HG02759 (cell line): Measurements from ENCODE around the gene RALGPS2.
A peak's percentile ranks its signal among the peaks of the same experiment; 100 is the strongest.

Source experiments
- ATAC-seq: cut with Tn5 transposase; IDR thresholded peaks from one replicate; pipeline ENCODE4 v1.9.1; 2021; ENCODE audit warnings: mild to moderate bottlenecking, moderate library complexity; ENCODE audit not compliant: unreplicated experiment

The RALGPS2 gene

GRCh38 chr1:178724728-178725465, at the start of gene RALGPS2:
TSS of gene RALGPS2 (plus strand) at chr1:178725244. CDS start at chr1:178776765, 51,521 bp downstream.
- peak; percentile 67 for ATAC-seq

- ATAC-seq, result no peak
These were observed 45.8 kb upstream of the RALGPS2 start for GRCh38 chr1:178679237-178679636.

- no peak for ATAC-seq
These were observed 42.6 kb upstream of the RALGPS2 start for GRCh38 chr1:178682429-178682828.

- ATAC-seq, result no peak
These were observed 42.2 kb upstream of the RALGPS2 start for GRCh38 chr1:178682886-178683285.

GRCh38 chr1:178683291-178683690, 41.8 kb upstream of the RALGPS2 start:
- no peak for ATAC-seq

GRCh38 chr1:178684111-178684510, 40.9 kb upstream of the RALGPS2 start:
- no peak for ATAC-seq

- ATAC-seq, result peak; percentile 82
These were observed 40.5 kb upstream of the RALGPS2 start for GRCh38 chr1:178684542-178685000.

GRCh38 chr1:178686407-178686806, 38.6 kb upstream of the RALGPS2 start:
- no peak for ATAC-seq

GRCh38 chr1:178688244-178688643, 36.8 kb upstream of the RALGPS2 start:
- ATAC-seq, result no peak

GRCh38 chr1:178689769-178690168, 35.3 kb upstream of the RALGPS2 start:
- ATAC-seq, result no peak

- no peak for ATAC-seq
These were observed 34.5 kb upstream of the RALGPS2 start for GRCh38 chr1:178690496-178690895.

GRCh38 chr1:178692564-178693327, 32.3 kb upstream of the RALGPS2 start:
- ATAC-seq, result no peak

GRCh38 chr1:178693366-178693765, 31.7 kb upstream of the RALGPS2 start:
- ATAC-seq, result no peak

GRCh38 chr1:178694923-178695525, 30.0 kb upstream of the RALGPS2 start:
- ATAC-seq, result no peak

- no peak for ATAC-seq
These were observed 22.9 kb upstream of the RALGPS2 start for GRCh38 chr1:178702146-178702545.

GRCh38 chr1:178704833-178705232, 20.2 kb upstream of the RALGPS2 start:
- no peak for ATAC-seq

GRCh38 chr1:178706432-178706831, 18.6 kb upstream of the RALGPS2 start:
- no peak for ATAC-seq

GRCh38 chr1:178713259-178713658, 11.8 kb upstream of the RALGPS2 start:
- no peak for ATAC-seq

GRCh38 chr1:178714453-178714852, 10.6 kb upstream of the RALGPS2 start:
- no peak for ATAC-seq

GRCh38 chr1:178716111-178716510, 8.9 kb upstream of the RALGPS2 start:
- no peak for ATAC-seq

GRCh38 chr1:178718520-178718919, 6.5 kb upstream of the RALGPS2 start:
- ATAC-seq, result no peak

GRCh38 chr1:178723546-178723945, 1.5 kb upstream of the RALGPS2 start:
- ATAC-seq, result no peak
